ENCODE data around the gene ADAMTSL1.

The ADAMTSL1 gene

DNA sequence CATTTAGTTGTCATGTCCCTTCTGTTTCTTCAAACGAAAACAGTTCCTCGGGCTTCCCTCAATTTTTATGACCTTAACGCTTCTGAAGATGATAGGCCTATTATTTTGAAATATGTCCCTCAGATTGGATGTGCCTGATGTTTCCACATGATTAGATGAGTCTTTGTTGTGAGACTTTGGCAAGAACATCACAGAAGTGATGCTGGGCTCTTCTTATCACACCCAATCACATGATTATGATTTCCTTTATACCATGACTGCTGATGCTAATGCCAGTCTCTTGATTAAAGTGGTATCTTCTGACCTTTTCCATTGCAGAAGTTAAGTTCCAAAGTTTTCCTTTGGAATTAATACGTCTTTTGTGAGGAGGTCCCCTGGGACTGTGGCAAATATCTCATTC lies 383.4 kb downstream of the ADAMTSL1 start:
- no peaks in the 10 kb centered on the region for H3K27me3 ChIP-seq (ENCODE audit: insufficient read depth, low read depth, severe bottlenecking)
- TF ChIP-seq, protein P1, sequence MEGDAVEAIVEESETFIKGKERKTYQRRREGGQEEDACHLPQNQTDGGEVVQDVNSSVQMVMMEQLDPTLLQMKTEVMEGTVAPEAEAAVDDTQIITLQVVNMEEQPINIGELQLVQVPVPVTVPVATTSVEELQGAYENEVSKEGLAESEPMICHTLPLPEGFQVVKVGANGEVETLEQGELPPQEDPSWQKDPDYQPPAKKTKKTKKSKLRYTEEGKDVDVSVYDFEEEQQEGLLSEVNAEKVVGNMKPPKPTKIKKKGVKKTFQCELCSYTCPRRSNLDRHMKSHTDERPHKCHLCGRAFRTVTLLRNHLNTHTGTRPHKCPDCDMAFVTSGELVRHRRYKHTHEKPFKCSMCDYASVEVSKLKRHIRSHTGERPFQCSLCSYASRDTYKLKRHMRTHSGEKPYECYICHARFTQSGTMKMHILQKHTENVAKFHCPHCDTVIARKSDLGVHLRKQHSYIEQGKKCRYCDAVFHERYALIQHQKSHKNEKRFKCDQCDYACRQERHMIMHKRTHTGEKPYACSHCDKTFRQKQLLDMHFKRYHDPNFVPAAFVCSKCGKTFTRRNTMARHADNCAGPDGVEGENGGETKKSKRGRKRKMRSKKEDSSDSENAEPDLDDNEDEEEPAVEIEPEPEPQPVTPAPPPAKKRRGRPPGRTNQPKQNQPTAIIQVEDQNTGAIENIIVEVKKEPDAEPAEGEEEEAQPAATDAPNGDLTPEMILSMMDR (IDR thresholded peaks at IDR 0.05; ENCODE audit: low read depth, low read length), result no peak
- H3K4me3 ChIP-seq (ENCODE audit: low read depth, low read length), result no peak overlapping the region
- no peak overlapping the region for H3K27ac ChIP-seq
- H3K9me3 ChIP-seq (ENCODE audit: severe bottlenecking), result no peaks in the 10 kb centered on the region
- no peak for DNase-seq
- H3K36me3 ChIP-seq, result no peaks in the 10 kb centered on the region

DNA sequence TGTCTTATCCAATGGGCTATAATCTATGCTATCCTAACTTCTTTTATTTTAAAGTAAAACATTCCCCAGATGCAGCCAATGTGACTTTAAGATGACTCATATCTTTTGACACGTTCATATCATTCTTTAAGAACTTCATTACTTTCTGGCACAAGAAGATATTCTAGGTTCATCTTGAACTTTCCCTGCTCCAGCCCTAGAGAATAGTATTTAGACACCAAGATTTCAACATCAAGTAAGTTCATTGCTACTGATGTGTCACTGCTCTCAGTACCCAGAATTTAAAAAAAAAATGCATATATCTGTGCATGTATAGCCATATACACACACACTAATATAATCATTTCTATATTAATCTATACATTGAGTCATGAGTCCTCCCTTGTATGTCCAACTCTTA lies 383.8 kb downstream of the ADAMTSL1 start:
- H3K27me3 ChIP-seq (ENCODE audit: insufficient read depth, low read depth, severe bottlenecking), result no peaks in the 10 kb centered on the region
- H3K27ac ChIP-seq, result no peak overlapping the region
- no peak for DNase-seq
- H3K9me3 ChIP-seq (ENCODE audit: severe bottlenecking), result no peaks in the 10 kb centered on the region
- no peak overlapping the region for H3K4me3 ChIP-seq (ENCODE audit: low read depth, low read length)
- TF ChIP-seq, protein P1 (IDR thresholded peaks at IDR 0.05; ENCODE audit: low read depth, low read length), result no peak
- no peaks in the 10 kb centered on the region for H3K36me3 ChIP-seq

DNA sequence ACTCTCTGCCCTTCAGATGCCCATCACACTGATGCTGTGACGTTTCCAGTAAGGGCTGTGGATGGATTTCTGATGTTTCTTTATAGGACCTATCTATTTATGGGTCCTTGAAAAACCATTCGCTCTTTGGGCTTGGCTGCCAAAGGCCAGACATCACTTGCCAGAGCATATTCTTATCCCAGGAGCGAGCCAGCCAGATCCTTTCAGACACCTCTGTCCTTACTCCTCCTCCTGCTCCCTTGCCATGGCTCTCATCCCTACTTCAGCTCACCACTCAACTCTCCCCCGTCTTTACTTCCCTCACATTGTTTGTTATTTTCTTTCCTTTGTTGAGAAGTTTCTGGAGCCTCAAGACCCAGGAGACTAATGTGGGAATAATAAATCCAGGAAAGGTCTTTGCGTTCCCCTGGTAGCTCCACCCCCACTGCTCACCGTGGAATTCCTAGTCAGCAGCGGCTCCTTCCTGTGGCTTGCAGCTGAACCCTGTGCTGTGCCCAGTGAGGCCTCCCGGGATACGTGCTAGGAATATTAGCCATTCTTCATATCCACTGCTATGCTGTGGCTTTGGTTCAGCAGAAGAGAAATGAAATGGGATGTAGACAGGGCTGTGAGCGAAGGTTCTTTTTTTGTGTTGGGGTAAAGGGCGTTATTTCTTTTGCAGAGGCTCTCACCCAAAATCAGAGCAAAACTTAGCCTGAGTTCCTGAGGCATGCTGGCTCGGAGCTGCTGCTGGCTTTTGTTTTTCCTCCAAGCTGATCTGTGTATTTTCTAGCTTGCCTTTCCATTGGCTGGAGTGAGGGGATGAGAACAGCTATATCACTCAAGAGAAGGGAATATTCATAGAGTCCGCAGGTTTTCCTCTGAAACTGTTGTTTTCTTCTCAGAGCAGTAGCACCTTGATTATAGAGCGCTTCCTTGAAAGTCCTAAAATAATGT lies 387.9 kb downstream of the ADAMTSL1 start:
- Histone ChIP-seq H3K36me3 (no peaks in the 10 kb centered on the region), H3K27ac (no peak overlapping the region), H3K4me3 (ENCODE audit: low read depth, low read length) (no peak overlapping the region), H3K9me3 (ENCODE audit: severe bottlenecking) (no peaks in the 10 kb centered on the region), H3K27me3 (ENCODE audit: insufficient read depth, low read depth, severe bottlenecking) (no peaks in the 10 kb centered on the region)
- DNase-seq, result no peak
- TF ChIP-seq, protein P1 (IDR thresholded peaks at IDR 0.05; ENCODE audit: low read depth, low read length), result no peak

DNA sequence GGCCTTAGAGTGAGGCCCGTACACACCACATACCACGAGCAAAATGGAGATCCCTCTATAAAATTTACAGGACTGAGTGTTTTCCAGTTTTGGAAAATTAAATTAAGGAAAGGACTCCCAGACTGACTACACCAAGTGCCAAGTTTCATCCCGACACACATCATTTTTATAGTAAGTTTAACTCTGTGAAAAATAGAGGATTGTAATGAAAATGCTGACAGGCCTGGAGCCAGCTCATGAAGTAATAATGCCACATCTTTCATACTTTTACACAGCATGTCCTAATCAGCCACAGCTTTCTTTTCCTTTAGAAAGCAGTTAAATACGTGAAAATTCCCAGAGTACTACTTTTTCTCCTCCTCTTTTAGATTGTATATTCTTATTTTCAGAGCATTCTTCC lies 389.8 kb downstream of the ADAMTSL1 start:
- Histone ChIP-seq H3K9me3 (ENCODE audit: severe bottlenecking) (no peaks in the 10 kb centered on the region), H3K27ac (no peak overlapping the region), H3K36me3 (no peaks in the 10 kb centered on the region), H3K27me3 (ENCODE audit: insufficient read depth, low read depth, severe bottlenecking) (no peaks in the 10 kb centered on the region), H3K4me3 (ENCODE audit: low read depth, low read length) (no peak overlapping the region)
- TF ChIP-seq, protein P1 (IDR thresholded peaks at IDR 0.05; ENCODE audit: low read depth, low read length), result no peak
- no peak for DNase-seq

DNA sequence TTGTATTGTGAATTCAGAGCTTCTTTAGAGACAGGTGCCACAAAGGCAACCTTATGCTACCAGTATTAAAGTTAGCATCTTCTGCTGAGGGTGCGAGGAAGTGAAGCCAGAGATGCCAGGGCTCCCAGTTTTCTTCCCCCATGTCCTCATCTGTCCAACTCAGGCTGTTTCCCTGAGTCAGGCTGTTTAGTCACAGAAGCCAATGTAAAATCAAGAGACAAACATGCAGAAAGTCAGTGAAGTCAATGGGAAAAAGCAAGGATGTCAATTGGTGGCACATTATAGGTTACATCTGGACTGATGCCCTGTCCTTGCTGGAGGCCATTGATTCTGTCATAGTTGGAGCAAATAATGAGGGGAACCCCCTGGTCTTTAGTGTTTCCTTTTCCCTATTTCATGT lies 390.6 kb downstream of the ADAMTSL1 start:
- TF ChIP-seq, protein P1 (IDR thresholded peaks at IDR 0.05; ENCODE audit: low read depth, low read length), result no peak
- DNase-seq, result no peak
- H3K4me3 ChIP-seq (ENCODE audit: low read depth, low read length), result no peak overlapping the region
- H3K9me3 ChIP-seq (ENCODE audit: severe bottlenecking), result no peaks in the 10 kb centered on the region
- H3K27ac ChIP-seq, result no peak overlapping the region
- no peaks in the 10 kb centered on the region for H3K36me3 ChIP-seq
- no peaks in the 10 kb centered on the region for H3K27me3 ChIP-seq (ENCODE audit: insufficient read depth, low read depth, severe bottlenecking)
